Lung microvascular endothelial cell (primary cell): Measurements from ENCODE around the gene MID1. TPM values are rescaled to one million over a fixed set of nuclear protein-coding genes. Genes with fewer than 3 reads are reported as not detected.

Source experiments
- DNase-seq, 2 donors: peaks; one replicate each; pipeline versions ENCODE4 v3.0.0 to v3.0.0-alpha.2; 2010; ENCODE audit warnings: low read depth in 2 of 2
- total RNA-seq: library from RNA; depleted of rRNA; stranded (reverse); fragments of >200 nt; gene quantifications from 2 replicates; pipeline ENCODE4 v1.2.1, GENCODE V29; 2014

Gene MID1
- total RNA-seq, 1 donor from 2014 or later, result 36.9 TPM

DNA sequence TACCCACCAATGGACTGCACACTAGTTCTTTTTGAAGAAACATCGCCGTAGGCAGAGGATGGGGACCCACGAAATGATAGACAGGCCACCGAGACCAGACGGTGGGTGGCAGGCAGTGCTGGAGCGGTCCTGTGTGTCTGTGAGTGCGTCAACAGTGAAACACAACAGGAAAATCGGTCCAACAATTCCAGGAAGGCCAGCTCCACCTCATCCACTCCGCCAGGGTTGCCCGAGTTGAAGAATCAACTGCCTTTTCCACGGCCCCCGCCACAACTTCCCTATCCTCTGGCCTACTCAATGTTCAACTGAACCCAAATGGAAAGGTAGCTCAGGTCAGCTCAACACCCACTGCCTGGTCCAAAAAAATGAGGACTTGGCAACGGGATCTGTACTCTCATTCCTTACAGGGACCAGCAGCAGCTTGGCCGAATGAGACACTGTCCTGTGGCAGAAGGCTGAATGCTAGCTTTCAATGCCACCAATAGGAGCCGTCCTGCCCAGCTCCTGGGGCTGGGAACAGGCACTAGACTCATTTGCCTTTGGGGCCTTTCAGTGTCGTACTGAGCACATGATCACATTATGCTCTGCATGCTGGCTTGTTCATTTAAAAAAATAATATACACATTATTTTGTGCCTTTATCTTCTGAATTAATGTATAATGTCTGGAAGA lies 43.5 kb downstream of the MID1 start:
- peak; percentile 82 to 91 for DNase-seq

DNA sequence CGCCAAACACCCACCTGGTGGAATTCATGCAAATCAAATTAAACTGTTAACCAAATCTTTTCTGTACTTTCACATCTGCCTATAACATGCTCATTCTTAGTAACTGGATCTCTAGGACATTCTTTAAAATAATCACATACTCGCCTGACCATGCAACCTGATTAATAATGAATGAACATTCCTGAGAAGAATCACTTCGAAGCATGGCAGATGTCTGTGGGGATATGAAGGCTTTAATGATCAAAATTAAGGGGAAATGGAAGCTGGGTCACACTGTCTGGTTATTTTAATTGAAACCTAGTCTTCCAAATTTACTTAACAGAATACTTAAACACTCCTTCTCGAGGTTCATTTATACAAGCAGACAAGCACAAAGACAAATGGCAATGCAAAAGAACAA lies 44.2 kb downstream of the MID1 start:
- no peak for DNase-seq

DNA sequence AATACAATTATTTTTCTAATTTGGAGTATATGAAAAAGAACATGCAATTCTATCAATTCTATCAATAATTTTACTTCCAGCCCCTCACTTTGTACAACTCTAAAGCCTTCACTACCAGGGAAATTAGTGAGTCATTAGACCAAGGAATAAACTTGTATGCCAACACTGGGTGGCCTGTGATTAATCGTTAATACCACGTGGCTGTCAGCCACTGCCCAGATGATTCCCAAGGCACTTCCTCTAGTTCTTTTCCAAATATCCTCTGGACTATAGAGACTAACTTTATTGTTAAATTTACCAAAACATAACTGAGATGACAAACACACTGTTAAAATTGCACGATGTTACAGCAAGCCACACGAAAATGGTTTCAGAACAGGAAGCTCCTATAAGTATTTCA lies 45.7 kb downstream of the MID1 start:
- peak; percentile 74 to 77 for DNase-seq

DNA sequence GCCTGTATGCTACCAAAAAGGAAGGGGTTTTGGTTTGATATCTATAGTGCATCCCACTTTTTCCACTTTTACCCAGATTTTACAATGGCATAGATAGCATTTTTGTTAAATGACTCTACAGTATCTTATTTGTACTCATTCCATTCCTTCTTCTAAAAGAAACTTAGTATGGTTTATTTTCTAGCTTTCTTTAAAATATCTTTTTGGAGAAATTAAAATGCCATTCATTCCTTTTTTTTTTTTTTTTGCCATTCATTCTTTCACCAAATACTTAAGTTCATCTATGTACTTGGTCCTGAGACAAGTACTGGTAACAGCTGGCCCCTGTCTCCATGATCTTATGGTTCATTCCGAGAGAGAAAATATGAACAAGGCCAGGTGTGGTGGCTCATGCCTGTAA lies 49.1 kb downstream of the MID1 start:
- no peak for DNase-seq

DNA sequence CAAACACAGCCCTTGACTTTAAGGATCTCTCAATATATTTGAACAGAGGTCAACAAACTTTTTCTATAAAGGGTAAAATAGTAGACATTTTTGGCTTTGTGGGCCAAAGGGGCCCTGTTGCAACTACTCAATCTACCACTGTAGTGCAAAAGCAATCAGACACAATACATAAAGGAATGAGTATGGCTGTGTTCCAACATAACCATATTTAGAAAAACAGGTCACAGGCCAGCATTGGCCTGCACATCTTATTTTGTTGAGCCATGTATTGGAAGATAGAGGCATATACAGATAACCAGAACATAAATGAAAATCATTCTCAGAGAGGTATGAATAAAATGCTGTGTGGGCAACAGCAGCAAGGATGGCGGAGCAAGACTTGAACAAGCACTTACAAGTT lies 49.8 kb downstream of the MID1 start:
- peak in 1 of 2 donors; percentile 50 for DNase-seq

DNA sequence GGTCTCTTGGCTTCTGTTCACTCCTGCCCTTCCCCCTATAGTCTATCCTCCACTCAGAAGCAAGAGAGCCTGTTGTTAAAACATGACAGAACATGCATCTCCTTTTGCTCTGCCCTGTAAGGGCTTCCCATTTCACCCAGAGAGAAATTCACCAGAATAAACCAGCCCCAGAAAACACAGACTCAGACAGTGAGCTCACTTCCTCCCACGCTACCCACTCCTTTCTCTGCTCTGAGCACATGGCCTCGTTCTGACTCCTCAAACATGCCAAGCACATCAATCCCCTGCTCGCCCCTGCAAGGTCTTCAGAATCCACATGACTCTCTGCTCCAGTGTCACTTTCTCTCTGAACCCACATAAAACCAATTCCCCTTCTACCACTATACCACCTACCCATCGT lies 50.4 kb downstream of the MID1 start:
- DNase-seq, result peak in 1 of 2 donors; percentile 29

DNA sequence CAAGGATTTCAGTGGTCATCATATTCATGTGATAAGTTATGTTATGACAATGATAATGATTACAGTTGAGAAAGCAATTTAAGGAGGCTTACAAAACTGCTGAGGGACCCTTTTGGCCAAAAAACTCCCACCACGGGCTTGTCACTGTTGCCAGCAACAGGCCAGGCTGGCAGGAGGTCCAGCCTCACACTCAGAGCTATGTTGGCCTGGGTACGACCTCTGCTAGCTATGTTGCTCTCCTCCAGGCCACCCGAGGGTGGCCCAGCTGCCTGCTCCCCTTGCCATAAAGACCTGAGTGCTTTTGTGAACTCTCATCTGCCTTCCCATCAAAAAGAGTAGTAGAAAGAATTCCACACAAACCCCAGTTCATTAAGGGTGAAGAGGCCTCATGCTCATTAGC lies 52.0 kb downstream of the MID1 start:
- DNase-seq, result no peak

DNA sequence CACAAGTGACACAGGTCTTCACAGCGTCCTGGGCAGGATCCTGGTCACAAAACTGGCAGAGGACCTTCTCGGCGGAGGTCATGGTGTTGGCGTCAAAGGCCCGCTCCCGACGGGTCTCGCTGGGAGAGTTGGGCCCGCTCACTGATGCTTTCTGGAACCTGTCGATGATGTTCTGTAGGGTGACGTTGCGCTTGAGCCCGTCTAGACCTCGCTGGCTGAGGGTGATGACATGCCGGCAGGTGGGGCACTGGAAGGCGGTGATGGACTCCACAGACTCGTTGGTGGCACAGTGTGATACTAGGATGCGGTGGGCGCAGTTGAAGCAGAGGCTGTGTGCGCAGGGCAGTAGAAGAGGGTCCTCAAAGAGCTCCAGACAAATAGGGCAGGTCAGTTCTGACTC lies 53.2 kb downstream of the MID1 start:
- DNase-seq, result no peak

DNA sequence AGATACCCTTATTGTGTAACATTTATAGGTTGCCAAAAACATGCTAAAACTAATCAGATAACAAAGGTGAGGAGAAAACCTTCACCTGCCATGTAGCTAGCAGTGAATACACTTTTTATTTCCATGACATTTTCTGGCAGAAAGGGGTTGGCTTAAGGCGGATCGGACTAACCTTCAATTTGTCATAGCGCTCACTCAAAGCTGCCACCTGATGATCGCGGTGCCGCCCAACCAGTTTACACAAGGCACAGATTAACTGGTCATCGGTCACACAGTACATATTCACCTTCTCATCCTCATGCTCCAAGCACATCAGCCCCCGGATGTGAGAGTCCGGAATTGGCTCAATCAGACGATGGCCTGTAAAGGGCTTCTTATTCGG lies 53.7 kb downstream of the MID1 start:
- DNase-seq, result no peak

DNA sequence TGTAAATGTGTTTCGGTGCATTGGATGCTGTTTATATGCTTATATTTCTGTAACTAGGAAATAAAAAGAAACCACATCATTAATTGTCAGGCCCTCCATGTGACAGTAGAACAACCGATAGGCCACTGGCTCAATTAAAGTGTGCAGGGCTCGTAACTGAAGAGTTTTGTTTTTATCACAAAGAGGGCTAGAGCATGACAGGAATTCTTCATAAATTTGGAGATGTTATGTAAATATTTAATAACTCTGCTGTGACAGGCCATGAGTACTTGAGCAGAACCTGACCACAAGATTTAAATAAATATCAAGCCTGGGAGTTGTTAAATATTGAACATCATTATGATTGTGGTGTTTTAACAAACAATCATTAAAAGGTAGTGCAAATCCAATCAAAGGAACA lies 55.9 kb downstream of the MID1 start:
- no peak for DNase-seq

DNA sequence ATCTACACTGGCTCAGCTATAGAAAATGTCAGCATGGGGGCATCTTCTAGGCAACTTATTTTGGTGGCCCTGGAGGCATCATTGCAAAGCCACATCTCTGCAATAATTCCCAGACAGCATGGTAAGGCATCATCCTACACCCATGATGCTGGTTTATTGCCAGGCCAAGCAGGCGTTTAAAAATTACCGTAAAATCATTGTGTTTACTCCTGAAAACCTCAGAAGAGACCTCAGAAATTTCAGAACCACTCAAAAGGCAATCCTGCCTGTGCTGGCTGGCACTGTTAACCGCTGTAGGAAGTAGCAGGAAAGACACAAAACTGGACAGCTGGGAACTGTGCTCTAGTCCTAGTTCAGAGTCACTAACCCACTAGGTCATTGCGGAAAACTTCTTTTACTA lies 63.2 kb downstream of the MID1 start:
- no peak for DNase-seq

DNA sequence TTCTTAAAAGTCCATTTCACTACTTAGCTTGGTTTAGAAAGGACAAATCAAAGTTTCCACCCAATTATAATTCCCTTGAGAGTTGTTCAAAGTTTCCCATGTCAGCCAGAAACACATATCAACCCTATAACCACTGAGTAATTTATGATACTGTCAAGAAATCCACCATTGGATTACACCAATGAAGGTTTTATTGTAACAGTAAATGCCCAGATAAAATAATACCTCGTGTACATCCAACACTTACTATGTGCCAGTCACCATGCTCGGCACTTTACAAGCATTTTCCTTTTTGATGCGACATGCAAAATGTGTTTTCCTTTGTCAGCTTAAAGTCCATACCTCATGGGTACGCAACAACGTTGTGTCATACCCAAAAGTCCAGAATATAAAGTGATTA lies 64.0 kb downstream of the MID1 start:
- DNase-seq, result no peak

DNA sequence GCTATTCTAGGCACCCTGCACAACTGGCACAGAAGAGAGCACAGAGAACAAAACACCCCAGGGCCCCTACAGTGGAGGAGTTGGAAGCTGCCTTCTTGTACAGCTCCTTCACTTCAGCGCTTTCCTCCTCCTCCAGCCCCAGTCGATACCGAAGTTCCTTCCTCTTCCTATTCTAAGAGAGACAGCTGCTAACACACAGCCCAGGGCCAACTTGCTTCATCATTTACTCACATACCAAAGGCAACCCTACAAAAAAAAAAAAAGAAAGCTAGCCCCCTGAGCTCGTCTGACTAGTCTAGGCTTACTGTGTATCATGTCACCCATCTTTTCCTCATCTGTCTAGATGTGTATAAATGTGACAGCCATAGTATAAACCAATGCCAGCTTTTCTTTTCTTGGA lies 64.5 kb downstream of the MID1 start:
- no peak for DNase-seq

DNA sequence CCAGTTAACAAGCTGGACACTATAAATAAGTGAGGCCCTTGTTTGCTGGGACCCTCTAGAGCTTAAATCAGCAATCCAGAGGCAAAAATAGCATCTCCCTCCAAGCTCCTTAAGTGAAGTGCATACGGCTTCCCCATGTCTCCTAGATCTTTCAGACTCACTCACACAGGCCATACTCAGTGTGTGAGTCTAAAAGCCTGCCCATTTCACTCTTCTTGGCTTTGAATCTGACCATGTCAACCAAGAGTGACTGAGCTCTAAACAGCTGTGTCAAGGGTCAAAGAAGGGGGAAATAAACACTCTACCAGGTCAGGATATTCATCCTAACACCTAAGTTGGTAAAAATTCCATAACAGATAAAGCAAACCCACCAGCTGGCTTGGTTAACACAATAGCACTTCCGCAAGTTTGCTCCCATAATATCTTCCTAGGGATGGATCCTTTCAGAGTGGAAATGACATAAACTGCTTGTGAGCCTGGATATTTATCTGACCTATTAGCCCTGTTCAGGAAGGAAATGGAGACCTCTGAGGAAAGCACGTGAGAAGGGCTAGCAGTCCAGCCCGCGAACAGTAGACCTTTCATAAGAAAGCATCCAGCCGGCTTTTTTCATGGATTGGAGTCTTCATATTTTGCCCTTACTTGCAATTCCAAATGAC lies 65.6 kb downstream of the MID1 start:
- DNase-seq, result peak; percentile 86 to 90

DNA sequence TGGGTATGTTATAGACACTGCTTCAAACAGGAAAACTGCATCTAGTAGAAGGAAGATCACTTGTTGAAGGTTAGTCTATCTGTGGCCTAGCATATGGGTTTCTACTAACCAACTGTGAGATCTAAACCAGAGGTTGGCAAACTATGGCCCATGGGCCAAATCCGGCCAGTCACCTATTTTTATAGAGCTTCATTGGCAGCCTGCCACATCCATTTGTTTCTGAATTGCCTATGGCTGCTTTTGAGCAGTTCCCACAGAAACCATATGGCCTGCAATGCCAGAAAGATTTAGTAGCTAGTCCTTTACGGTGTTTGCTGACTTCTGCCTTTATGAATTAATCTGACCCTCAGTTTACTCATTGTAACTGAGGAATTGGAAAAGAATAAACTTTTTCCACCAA lies 71.1 kb downstream of the MID1 start:
- DNase-seq, result peak; percentile 42 to 77

DNA sequence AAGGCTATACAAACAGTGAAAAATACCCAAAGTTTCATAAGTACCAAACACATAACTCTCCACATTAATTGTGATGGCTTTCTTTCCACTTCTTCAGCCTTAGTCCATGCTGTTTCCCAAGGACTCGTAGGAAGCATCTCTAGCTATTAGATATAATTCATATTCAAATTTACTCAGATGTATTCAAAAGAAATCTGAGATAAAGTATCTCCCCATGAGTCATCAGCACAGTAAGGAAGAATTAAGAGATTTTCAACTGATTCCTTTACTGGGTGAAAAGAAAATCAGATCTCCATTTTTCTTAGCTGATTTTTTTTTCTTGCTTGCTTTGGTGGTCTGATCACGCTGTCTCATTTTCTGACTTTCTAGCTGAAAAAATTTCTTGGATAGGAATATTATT lies 71.7 kb downstream of the MID1 start:
- DNase-seq, result no peak

DNA sequence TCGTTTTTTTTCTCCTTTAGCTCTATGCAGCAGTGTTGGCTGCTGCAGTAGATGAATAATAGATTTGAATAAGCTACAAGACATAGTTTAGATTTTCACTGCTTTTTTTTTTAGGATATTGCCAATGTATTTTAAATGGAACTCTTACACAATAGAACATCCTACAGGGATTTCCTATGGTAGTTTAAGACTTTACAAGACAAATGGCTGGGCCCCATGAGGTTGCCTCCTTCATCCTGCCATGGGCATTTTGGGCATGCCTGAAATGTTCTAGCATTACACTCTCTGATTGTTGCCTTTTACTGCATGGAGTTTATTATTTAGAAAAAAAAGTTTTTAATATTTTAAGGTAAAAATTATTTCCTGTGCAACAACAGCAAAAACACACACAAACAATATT lies 74.5 kb downstream of the MID1 start:
- DNase-seq, result no peak

DNA sequence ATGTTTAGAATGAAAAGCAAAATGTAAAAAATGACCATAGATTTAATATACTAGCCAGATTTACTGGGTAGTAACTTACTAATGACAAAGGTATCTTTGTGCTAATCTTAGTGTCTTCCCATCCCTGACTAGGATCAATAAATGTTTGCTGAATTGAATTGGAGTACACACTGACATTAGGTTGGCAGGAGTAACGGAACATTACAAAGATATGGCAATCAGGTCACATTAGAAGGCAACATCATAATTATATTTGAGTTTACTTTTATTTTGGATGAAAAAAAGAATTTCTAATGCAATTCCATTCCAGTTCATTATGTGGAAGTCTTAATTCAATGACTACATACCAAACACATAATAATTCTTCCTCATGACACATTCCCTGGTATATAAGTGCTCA lies 77.8 kb downstream of the MID1 start:
- no peak for DNase-seq

DNA sequence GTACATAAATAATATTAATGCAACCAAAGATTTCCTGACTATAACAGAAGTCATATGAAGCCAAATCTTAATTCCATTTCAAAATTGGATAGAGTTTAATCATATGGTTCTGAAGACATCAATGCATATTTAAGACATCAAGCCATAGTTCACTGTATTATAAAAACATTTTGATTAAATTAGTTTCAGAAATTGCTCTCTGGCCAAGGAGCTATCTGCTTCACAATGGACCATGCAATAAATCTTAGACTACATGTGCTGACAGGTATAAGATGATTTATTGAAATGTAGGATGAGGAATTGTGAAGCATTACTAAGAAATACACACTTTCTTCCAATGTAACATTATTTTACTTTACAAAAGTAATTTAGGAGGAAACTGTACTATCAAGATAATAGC lies 81.6 kb downstream of the MID1 start:
- no peak for DNase-seq

DNA sequence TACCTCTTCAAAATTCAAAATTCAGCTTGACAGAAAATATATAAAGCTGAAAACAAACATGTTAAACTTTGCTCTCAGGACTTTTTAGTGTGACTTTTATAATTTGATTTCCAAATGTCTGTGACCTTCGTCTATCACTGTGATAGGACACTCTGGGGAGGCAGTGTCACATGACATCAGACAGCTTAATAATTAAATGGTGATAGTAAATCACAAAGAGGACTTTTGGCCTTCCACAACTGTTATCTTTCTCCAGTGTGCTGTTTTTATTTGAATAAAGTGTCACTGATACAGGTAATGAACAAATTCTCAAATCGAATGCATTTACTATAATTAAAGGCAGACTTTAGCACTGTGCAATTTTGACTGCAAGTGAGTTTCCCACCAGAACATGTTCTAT lies 83.1 kb downstream of the MID1 start:
- DNase-seq, result no peak

DNA sequence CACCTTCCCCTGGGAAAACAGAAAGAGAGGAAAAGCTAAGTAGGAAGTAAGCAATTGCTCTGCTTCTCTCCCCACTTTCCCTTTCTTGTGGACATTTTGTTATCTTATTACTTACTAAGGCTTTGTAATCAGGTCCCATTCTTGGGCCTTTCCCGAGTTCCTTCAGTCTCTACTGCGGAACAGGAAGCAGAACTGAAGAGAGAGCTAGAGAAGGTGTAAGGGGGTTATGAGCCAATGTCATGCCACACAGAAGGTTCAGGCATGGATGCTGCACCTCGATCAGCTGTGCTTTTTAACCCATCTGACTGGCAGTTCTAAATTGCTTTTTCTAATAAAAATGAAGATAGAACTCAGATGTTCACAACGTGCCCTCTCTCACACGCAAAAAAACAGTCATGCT lies 83.6 kb downstream of the MID1 start:
- DNase-seq, result no peak

DNA sequence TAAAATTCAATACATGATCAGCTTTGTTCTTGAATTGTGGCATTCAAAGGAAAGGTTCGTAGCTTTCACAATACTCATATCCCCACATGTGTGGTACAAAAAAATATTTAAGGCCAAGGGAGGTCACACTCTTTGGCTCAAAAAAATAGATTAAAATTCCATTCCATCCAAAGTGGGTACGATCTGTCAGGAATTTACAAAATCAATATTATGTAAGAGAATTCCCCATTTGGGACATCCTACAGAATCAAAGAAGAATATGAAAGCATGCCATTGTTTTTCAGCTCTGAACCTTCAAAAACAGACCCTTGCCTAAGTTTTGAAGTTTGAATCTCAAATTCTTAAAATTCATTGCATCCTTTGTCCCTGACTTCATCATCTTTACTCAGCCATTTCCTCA lies 85.8 kb downstream of the MID1 start:
- DNase-seq, result no peak

DNA sequence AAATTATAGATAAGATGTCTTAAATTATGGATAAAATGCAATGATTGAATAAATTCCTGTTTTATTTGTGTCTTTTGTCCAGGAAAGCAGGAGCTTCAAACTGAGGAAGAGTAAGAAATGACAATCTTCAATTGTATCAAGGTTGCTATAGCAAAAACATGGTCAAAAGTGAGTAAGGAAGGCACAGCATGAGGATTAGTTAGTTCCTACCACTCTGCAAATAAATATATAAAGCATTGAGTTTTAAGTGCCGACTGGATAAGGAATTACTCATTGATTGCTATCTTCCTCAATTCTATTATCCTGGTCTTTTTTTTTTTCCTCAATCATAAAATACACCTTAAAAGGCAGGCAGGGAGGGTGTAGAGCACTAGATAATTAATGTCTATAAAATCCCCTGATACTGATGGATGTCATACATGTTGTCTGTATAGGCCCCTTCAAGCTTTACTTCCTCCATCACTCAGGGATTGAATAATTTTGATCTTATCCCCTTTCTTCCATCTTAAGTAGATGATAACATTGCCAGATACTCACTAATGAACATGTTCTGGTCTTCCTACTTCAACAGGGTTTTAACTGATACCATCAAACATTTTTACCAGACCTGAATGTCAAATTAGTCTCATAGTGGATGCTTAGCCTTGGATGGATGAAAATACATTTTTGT lies 86.6 kb downstream of the MID1 start:
- DNase-seq, result no peak
